Mononuclear cell (primary cell): ENCODE measurements around the gene SELENOO. TPM values are rescaled to one million over a fixed set of nuclear protein-coding genes. Genes with fewer than 3 reads are reported as not detected.
"Not testable (repeated sequence)": the region's sequence is repeated elsewhere in the genome, so short reads cannot be mapped to it uniquely, and the experiment has no call there.

Experiments
- H3K27me3 ChIP-seq: 2 replicates; pipeline ENCODE4 v1.6.0; 2011; ENCODE audit warnings: low read length, control low read depth; ENCODE audit not compliant: insufficient read depth
- H3K4me1 ChIP-seq: 2 replicates; pipeline ENCODE4 v1.5.1; 2011; ENCODE audit warnings: mild to moderate bottlenecking, low read length, control low read depth; ENCODE audit not compliant: insufficient read depth
- H3K4me3 ChIP-seq: 2 replicates; pipeline ENCODE4 v1.5.1; 2011; ENCODE audit warnings: mild to moderate bottlenecking, low read length, moderate library complexity
- H3K9me3 ChIP-seq: 2 replicates; pipeline ENCODE4 v1.5.1; 2011; ENCODE audit warnings: low read depth, mild to moderate bottlenecking, control low read depth, low read length
- total RNA-seq: library from RNA; depleted of rRNA; stranded (reverse); fragments of >200 nt; gene quantifications from one replicate; pipeline ENCODE4 v1.2.3, GENCODE V29; 2012

Gene SELENOO, protein sequence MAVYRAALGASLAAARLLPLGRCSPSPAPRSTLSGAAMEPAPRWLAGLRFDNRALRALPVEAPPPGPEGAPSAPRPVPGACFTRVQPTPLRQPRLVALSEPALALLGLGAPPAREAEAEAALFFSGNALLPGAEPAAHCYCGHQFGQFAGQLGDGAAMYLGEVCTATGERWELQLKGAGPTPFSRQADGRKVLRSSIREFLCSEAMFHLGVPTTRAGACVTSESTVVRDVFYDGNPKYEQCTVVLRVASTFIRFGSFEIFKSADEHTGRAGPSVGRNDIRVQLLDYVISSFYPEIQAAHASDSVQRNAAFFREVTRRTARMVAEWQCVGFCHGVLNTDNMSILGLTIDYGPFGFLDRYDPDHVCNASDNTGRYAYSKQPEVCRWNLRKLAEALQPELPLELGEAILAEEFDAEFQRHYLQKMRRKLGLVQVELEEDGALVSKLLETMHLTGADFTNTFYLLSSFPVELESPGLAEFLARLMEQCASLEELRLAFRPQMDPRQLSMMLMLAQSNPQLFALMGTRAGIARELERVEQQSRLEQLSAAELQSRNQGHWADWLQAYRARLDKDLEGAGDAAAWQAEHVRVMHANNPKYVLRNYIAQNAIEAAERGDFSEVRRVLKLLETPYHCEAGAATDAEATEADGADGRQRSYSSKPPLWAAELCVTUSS
- total RNA-seq = 11.8 TPM

DNA sequence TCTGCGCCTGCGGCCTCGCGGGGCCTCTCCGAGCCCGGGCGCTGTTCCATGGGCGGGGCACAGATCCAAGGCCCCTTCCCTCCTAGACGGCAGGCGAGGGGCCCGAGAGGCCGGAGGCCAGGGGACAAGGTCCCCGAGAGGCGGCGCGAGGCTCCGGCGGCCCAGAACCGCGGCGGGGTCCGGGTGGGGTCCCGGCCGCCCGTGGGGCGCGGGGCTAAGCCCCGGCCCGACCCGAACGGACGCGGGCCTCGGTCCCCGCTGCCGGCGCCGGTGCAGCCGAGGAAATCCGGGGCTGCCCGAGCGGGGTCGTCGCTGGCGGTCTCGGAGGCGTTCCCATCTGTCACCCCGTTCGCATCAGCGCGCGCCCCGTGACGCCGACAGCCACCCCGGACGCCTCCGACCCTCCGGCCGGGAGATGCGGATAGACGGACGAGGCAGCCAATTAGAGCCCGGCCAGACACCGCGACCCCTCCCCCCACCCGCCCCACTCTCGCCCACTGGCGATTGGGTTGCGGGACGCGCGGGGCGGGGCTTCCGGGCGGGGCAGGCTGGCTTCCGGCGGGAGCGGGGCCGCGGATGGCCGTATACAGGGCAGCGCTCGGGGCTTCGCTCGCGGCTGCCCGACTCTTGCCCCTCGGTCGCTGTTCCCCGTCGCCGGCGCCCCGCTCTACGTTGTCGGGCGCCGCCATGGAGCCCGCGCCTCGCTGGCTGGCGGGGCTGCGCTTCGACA is at the start of gene SELENOO:
Gene SELENOO (plus strand): TSS at position 551 of the 730 bp plus-strand sequence. CDS start 26 bp downstream, at position 577.
- H3K9me3 ChIP-seq = no peaks in the 10 kb centered on the region
- peak within 1 kb of the TSS; percentile 65 for H3K4me3 ChIP-seq
- H3K27me3 ChIP-seq = no peaks in the 10 kb centered on the region
- peaks cover 48% of the 10 kb centered on the region for H3K4me1 ChIP-seq

DNA sequence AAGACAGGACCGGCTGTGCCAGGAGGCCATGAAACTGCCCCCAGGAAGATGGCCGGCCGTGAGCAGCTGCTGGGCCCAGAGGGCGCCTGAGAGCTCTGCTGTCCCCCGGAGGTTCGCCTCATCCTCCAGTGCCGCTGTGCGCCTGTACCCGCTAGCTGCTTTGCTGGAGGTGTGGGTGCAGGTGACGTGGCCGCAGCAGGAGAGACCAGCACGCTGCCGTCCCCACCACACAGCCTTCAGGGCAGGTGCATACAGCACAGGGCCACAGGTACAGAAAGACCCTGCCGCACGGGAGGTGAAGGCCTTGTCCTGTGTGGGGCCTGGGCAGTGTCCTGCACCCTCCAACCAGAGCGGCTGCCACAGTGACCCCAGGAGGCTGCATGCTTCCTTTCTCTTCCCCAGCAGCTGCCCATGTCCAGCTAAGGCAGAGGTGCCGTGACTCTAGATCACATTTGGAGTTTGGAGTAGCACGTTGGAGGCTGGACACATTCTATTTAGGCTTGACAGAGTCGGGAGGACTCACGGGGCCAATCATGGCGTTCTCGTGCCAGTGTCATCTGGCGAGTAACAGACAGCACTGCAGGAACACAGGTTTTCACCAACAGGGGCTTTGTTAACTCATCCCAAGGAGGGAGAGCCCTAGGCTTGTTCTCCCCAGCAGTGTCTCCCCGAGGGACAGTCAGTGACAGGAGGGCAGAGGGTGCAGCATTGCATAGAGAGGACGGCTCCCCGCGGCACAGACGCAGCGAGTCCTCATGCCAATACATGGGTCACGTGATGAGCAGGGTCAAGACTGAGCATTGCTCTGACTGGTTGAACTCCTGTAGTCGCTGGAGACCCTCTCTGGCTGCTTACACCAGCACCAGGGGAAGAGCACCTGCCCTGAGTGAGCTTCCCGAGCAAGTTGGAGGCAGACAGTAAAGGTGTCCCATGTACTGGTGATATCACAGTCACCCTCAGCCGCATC is 49.0 kb upstream of the SELENOO start:
- no peaks in the 10 kb centered on the region for H3K27me3 ChIP-seq
- peaks cover 22% of the 10 kb centered on the region for H3K4me1 ChIP-seq
- no peaks in the 10 kb centered on the region for H3K9me3 ChIP-seq
- H3K4me3 ChIP-seq = no peak overlapping the region

DNA sequence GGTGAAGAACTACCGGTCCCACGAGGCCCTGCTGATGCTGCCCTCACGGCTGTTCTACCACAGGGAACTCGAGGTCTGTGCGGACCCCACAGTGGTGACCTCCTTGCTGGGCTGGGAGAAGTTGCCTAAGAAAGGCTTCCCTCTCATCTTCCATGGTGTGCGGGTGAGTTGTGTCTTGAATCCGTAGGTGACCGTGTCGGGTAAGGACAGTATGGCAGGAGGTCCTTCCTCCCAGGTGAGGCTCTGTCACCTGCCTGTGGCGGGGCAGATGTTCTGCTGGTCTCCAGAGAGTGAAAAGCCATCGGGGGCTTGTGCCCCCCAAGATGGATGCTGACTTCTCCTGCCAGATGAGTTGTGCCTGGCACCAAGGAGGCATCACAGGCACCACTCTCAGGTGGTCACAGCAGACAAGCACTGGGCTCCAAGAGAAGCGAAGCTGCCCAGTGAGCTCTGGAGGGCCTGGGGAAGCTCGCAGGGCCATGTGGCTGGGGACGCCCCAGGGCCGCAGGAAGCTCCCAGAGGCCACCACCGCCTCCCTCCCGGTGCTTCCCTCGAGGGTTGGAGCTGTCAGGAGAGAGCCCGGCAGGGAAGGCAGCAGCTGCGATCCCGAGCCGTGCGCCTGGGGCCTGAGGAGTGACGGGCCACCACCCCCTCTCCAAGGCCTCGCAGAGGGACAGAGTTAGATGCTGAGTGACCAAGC is 47.6 kb upstream of the SELENOO start:
- H3K4me1 ChIP-seq = peaks cover 12% of the 10 kb centered on the region
- no peak overlapping the region for H3K4me3 ChIP-seq
- no peaks in the 10 kb centered on the region for H3K9me3 ChIP-seq
- no peaks in the 10 kb centered on the region for H3K27me3 ChIP-seq

DNA sequence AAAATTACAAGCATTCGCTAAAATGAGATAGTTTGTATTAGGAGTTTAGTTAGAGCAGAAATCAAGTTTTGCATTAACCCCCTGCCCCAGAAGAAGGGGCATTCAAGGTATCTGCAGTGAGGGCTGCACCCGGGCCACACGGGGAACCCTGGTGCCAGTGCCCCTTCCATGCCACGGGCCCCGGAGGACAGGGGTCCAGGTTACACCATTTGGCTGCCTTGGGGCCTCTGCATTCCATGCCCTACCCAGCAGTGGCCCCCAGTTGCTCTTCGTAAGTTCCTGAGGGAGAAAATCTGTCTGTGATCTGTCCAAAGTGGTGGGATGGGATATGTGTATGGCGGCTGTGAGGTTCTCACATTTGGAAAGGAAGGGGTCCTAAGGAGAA is 47.1 kb upstream of the SELENOO start:
- Histone ChIP-seq H3K27me3 (no peaks in the 10 kb centered on the region), H3K9me3 (no peaks in the 10 kb centered on the region), H3K4me3 (no peak overlapping the region), H3K4me1 (peaks cover 7% of the 10 kb centered on the region)

DNA sequence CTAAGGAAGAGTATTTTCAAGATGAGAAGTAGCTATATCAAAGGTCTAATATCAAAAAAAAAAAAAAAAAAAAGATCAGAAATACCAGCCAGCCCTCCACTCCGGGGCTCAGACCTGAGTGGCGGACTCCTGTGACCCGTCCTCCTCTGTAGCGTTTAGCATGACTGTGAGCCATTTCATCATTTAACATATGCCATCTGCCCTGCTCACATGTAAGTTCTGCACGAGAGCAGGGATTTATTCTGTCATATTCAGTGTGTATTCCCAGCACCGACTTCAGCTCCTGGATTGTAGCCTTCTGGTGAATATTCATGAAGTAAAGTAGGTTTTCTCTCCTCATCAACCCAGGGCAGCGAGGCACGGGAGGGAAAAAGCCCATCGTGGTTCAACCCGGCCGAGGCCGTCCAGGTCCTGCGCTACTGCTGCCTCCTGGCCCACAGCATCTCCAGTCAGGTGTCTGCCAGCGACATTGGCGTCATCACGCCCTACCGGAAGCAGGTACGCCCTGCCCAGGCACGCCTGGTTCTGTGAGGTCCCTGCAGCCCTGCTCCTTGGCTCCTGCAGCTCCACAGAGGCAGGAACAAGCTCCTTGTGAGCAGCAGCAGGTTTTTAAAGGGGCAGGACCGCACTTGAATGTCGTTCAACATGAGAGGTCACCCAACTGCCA is 43.0 kb upstream of the SELENOO start:
- no peaks in the 10 kb centered on the region for H3K4me1 ChIP-seq
- H3K4me3 ChIP-seq = no peak overlapping the region
- no peaks in the 10 kb centered on the region for H3K27me3 ChIP-seq
- H3K9me3 ChIP-seq = no peaks in the 10 kb centered on the region

DNA sequence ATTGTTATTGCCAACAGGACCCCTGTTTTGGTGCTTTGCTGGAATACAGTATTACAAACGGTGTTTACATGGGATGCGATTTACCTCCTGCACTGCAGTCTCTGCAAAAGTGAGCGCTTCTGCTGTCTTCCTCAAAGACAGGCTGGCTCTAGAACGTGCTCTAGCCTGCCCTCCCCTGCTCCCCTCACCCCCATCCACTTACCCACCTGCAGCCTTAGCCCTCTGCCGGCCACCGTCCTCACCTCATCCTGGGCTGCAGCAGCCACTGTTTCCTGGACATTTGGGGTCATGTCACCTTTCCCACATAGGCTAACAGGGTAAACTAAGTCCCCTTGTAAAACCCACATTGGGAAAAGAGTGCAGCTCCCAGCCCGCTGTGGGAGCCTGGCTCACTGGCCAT is 39.9 kb upstream of the SELENOO start:
- Histone ChIP-seq H3K4me3 (no peak overlapping the region), H3K9me3 (no peaks in the 10 kb centered on the region), H3K27me3 (no peaks in the 10 kb centered on the region), H3K4me1 (no peaks in the 10 kb centered on the region)

DNA sequence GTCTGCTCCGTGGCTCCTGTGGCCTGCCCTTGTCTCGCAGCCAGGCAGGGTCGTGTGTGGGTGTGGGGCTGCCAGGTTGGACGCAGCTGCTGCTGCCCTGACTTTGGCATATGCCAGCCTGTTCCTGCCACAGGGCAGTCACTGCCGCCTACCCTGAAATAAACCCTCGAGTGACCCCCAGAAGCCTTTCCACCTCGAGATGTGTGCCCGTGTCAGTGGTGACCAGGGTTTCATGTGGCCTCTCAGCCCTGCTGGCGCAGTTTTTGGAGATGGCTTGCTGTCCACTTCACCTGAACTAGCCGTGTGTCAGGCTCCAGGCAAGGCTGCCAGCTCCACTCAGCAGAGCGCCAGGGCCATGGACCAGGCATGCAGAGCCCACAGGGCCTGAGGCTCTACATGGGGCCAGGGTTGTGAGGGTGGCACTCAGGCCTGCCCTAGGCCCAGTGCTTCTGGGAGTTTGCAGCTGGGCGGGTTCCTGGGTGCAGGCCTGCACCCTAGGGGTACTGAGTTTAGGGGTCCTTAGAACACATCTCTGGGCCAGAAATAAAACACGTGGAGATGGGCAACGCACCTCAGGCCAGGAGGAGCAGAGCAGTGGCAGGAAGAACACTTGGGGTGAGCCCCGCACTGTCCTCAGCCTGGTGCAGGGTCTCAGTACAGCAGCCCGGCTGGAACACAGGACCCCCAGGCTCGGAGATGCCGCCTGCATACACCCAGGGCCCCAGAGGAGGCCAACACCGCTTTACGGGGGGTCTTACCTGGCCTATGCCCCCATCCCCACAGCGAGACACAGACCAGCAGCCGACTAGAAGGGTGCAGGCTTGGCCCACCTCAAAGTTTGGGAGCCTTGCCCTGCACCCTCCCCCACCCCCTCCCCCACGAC is 39.1 kb upstream of the SELENOO start:
- H3K4me3 ChIP-seq = no peak overlapping the region
- H3K4me1 ChIP-seq = no peaks in the 10 kb centered on the region
- no peaks in the 10 kb centered on the region for H3K27me3 ChIP-seq
- no peaks in the 10 kb centered on the region for H3K9me3 ChIP-seq

DNA sequence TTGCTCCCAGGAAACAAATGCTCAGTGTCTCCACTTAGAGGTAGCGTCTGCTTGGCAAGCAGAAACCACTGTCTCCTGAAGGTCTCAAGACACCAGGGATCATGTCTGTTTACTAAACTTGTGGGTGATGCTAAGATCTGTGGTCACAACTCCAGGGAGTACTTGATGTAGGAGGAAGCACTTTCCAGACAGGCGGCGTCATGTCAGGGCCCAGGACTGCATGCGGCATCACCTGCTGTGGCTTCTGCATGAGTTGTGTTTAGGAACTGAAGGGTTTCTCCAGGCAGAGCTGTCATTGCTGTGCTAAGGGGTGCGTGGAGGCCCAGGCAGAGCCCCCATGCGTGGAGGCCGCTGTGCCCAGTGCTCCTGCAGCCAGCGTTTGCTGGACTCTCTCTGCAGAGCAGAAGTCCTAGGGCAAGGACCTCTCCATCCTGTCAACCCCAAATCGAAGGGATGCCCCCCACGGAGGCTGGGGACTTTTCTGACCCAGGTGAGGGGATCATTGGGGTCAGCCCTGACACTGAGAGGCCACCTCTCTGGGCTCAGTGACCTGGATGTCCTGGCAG is 38.3 kb upstream of the SELENOO start:
- peaks cover under 1% of the 10 kb centered on the region for H3K27me3 ChIP-seq
- H3K4me1 ChIP-seq = no peaks in the 10 kb centered on the region
- no peak overlapping the region for H3K4me3 ChIP-seq
- H3K9me3 ChIP-seq = no peaks in the 10 kb centered on the region

DNA sequence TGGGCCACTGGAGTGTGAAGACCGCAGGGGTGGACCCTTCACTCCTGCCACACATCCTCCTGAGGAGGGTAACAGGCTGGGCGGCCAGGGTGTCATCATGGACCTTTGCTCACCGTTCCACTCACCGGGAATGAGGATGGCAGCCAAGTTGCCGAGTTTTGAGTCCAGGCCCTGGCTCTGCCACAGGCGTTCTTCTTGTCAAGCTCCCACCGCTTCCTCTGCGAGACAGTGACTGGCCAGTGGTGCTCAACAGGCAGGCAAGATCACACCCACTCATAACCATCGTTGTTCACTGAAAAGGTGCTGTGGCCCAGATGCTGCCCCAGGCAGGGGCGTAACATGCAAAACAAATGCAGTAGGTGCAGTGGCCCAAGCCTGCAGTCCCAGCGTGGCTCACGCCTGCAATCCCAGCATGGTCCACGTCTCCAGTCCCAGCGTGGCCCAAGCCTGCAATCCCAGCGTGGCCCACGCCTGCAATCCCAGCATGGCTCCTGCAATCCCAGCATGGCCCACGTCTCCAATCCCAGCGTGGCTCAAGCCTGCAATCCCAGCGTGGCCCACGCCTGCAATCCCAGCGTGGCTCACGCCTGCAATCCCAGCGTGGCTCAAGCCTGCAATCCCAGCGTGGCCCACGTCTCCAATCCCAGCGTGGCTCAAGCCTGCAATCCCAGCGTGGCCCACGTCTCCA is 35.2 kb upstream of the SELENOO start:
- no peaks in the 10 kb centered on the region for H3K9me3 ChIP-seq
- H3K4me3 ChIP-seq = no peak overlapping the region
- H3K27me3 ChIP-seq = peaks cover 19% of the 10 kb centered on the region
- peaks cover 3% of the 10 kb centered on the region for H3K4me1 ChIP-seq

DNA sequence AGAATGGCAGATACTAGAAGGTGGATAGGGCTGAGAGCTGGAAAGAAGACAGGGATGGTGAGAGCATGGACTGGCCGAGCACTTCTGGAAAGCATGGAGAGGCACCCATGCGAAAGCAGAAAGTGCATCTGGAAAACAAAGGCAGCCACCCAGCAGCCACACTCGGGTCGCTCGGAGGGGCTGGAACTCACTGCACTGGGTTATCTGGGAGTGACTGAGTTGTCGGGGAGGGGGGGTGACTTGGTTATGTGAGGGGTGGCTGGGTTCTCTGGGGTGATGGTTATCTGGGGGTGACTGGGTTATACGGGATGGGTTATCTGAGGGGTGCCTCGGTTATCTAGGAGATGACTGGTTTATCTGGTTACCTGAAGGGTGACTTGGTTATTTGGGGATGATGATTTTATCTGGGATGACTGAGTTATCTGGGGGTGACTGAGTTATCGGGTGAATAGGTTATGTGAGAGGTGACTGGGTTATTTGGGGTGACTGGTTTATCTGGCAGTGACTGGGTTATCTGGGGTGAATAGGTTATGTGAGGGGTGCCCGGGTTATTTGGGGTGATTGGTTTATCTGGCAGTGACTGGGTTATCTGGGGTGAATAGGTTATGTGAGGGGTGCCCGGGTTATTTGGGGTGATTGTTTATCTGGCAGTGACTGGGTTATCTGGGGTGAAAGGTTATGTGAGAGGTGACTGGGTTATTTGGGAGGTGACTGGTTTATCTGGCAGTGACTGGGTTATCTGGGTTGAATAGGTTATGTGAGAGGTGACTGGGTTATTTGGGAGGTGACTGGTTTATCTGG is 32.9 kb upstream of the SELENOO start:
- Histone ChIP-seq H3K27me3 (peaks cover 19% of the 10 kb centered on the region), H3K4me1 (peaks cover 7% of the 10 kb centered on the region), H3K9me3 (no peaks in the 10 kb centered on the region), H3K4me3 (no peak overlapping the region)

DNA sequence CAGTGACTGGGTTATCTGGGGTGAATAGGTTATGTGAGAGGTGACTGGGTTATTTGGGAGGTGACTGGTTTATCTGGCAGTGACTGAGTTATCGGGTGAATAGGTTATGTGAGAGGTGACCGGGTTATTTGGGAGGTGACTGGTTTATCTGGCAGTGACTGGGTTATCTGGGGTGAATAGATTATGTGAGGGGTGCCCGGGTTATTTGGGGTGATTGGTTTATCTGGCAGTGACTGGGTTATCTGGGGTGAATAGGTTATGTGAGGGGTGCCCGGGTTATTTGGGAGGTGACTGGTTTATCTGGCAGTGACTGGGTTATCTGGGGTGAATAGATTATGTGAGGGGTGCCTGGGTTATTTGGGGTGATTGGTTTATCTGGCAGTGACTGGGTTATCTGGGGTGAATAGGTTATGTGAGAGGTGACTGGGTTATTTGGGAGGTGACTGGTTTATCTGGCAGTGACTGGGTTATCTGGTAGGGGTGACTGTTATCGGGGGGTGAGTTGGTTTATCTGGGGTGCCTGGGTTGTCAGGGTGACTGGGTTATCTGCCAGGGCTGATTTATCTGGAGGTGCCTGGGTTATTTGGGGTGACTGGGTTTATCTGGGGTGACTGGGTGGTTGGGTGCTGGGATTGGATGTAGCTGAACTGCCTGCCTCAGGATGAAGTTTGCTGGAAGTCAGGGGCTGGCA is 32.2 kb upstream of the SELENOO start:
- not testable (repeated sequence) for H3K4me3 ChIP-seq, H3K9me3 ChIP-seq
- peaks cover 19% of the 10 kb centered on the region for H3K27me3 ChIP-seq
- peaks cover 14% of the 10 kb centered on the region for H3K4me1 ChIP-seq
